Tibial nerve (tissue), 4 donors: Measurements from ENCODE around the gene TECPR2.

ENCODE experiments used
- EP300 ChIP-seq, 2 donors: sonication (generic); formaldehyde crosslinking; IDR thresholded peaks; one replicate each; pipeline ENCODE4 v1.6.1; 2017; ENCODE audit warnings: antibody characterized with exemption in 2 of 2, mild to moderate bottlenecking in 1 of 2
- TF ChIP-seq, protein P1 (sequence below), 5 experiments: fragments of 200-600 bp in 3 of 5; fragments of 450-650 bp in 2 of 5; sonication (generic) in 3 of 5; IDR thresholded peaks; one replicate each; pipeline ENCODE4 v1.5.1; 2016 to 2019; ENCODE audit warnings: antibody characterized with exemption in 5 of 5, mild to moderate bottlenecking in 3 of 5, moderate library complexity in 2 of 5

- TF ChIP-seq, protein P1, sequence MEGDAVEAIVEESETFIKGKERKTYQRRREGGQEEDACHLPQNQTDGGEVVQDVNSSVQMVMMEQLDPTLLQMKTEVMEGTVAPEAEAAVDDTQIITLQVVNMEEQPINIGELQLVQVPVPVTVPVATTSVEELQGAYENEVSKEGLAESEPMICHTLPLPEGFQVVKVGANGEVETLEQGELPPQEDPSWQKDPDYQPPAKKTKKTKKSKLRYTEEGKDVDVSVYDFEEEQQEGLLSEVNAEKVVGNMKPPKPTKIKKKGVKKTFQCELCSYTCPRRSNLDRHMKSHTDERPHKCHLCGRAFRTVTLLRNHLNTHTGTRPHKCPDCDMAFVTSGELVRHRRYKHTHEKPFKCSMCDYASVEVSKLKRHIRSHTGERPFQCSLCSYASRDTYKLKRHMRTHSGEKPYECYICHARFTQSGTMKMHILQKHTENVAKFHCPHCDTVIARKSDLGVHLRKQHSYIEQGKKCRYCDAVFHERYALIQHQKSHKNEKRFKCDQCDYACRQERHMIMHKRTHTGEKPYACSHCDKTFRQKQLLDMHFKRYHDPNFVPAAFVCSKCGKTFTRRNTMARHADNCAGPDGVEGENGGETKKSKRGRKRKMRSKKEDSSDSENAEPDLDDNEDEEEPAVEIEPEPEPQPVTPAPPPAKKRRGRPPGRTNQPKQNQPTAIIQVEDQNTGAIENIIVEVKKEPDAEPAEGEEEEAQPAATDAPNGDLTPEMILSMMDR (IDR thresholded peaks at IDR 0.05) = no peak
- TF ChIP-seq EP300 (IDR thresholded peaks at IDR 0.05) = no peak
Observed at GRCh38 chr14:102474934-102475333, 112.2 kb downstream of the TECPR2 start.
